Measurements from ENCODE around the gene GOLGA6C. TPM values are rescaled to one million over a fixed set of nuclear protein-coding genes. Genes with fewer than 3 reads are reported as not detected.
"Not testable (repeated sequence)": the region's sequence is repeated elsewhere in the genome, so short reads cannot be mapped to it uniquely, and the experiment has no call there.

GOLGA6C gene
- total RNA-seq, 1 donor from 2014 or later = not detected

GRCh38 chr15:75313116-75313845 lies 55.1 kb downstream of the GOLGA6C start:
- intact Hi-C loops (cut with micrococcal nuclease) = loop anchor here (5.0 kb wide), 1 partner anchor 81 kb away; no protein-coding TSS in a partner anchor

GRCh38 chr15:75314552-75315290 lies 56.6 kb downstream of the GOLGA6C start:
- intact Hi-C loops (cut with micrococcal nuclease) = loop anchor here (5.0 kb wide), 1 partner anchor 82 kb away; no protein-coding TSS in a partner anchor

- intact Hi-C loops (cut with micrococcal nuclease) = not testable (repeated sequence)
These were observed 61.2 kb downstream of the GOLGA6C start for GRCh38 chr15:75319231-75319897.

Other genes with a start within 250 kb of the GOLGA6C start
- 39.6 and 41.3 TPM in 2 replicates for gene PPCDC, start 234.7 kb upstream of the GOLGA6C start, total RNA-seq
- gene C15orf39, start 56.5 kb upstream of the GOLGA6C start, total RNA-seq = 117 and 122 TPM in 2 replicates
- gene GOLGA6D, start 24.5 kb downstream of the GOLGA6C start, total RNA-seq = not detected in 2 replicates
- gene COMMD4, start 77.7 kb downstream of the GOLGA6C start, total RNA-seq = 81.9 and 87.3 TPM in 2 replicates
- gene NEIL1, start 88.7 kb downstream of the GOLGA6C start, total RNA-seq = 12.7 and 14.4 TPM in 2 replicates
- gene MAN2C1, start 110.3 kb downstream of the GOLGA6C start, total RNA-seq = 262 and 270 TPM in 2 replicates
- 110 and 117 TPM in 2 replicates for gene SIN3A, start 193.4 kb downstream of the GOLGA6C start, total RNA-seq

Measured in T-helper 1 cell treated with Interleukin-12 subunit alpha and Interleukin-12 subunit beta and Interleukin-4 antibody, amounts not matched to agents 30 ng/mL and 1 ng/mL, for 36 hours (primary cell).